Fibroblast of gingiva (primary cell): ENCODE data around the gene CA5B.
"Not testable (repeated sequence)": the region's sequence is repeated elsewhere in the genome, so short reads cannot be mapped to it uniquely, and the experiment has no call there.

Experiments
- DNase-seq: peaks from one replicate; pipeline ENCODE4 v3.0.0-alpha.2; 2011; ENCODE audit warnings: low read depth

Gene CA5B

GRCh38 chrX:15814771-15815365 lies 76.8 kb downstream of the CA5B start:
- no peak for DNase-seq

GRCh38 chrX:15815779-15816437 lies 77.8 kb downstream of the CA5B start:
- DNase-seq, result peak; percentile 2

- no peak for DNase-seq
Measured at GRCh38 chrX:15816438-15816809, 78.4 kb downstream of the CA5B start.

GRCh38 chrX:15816886-15817285 lies 78.8 kb downstream of the CA5B start:
- no peak for DNase-seq

GRCh38 chrX:15820106-15821073 lies 82.3 kb downstream of the CA5B start:
- no peak for DNase-seq

- no peak for DNase-seq
Measured at GRCh38 chrX:15822922-15823321, 84.9 kb downstream of the CA5B start.

- DNase-seq, result no peak
Measured at GRCh38 chrX:15825936-15826335, 87.9 kb downstream of the CA5B start.

- no peak for DNase-seq
Measured at GRCh38 chrX:15829217-15829616, 91.1 kb downstream of the CA5B start.

- not testable (repeated sequence) for DNase-seq
Measured at GRCh38 chrX:15831347-15831746, 93.3 kb downstream of the CA5B start.

GRCh38 chrX:15834053-15834452 lies 96.0 kb downstream of the CA5B start:
- no peak for DNase-seq

GRCh38 chrX:15834827-15835595 lies 96.9 kb downstream of the CA5B start:
- DNase-seq, result no peak
